ENCODE measurements around the gene LEFTY1.
"Not testable (repeated sequence)": the region's sequence is repeated elsewhere in the genome, so short reads cannot be mapped to it uniquely, and the experiment has no call there.

LEFTY1 gene

GRCh38 chr1:225888898-225889601 lies at the start of gene LEFTY1:
LEFTY1 (minus strand) TSS chr1:225889146; CDS start chr1:225889066, 80 bp downstream.
- no peak for DNase-seq (ENCODE audit: low read depth)

GRCh38 chr1:225937048-225937968 lies 48.4 kb upstream of the LEFTY1 start:
- DNase-seq (ENCODE audit: low read depth): no peak

GRCh38 chr1:225936523-225936922 lies 47.6 kb upstream of the LEFTY1 start:
- no peak for DNase-seq (ENCODE audit: low read depth)

GRCh38 chr1:225936086-225936485 lies 47.1 kb upstream of the LEFTY1 start:
- not testable (repeated sequence) for DNase-seq (ENCODE audit: low read depth)

- no peak for DNase-seq (ENCODE audit: low read depth)
Measured at GRCh38 chr1:225934711-225935110, 45.8 kb upstream of the LEFTY1 start.

- peak; percentile 71 for DNase-seq (ENCODE audit: low read depth)
Measured at GRCh38 chr1:225933072-225933471, 44.1 kb upstream of the LEFTY1 start.

GRCh38 chr1:225931270-225932136 lies 42.6 kb upstream of the LEFTY1 start:
- DNase-seq (ENCODE audit: low read depth): no peak

- no peak for DNase-seq (ENCODE audit: low read depth)
Measured at GRCh38 chr1:225930566-225930965, 41.6 kb upstream of the LEFTY1 start.

GRCh38 chr1:225929462-225929861 lies 40.5 kb upstream of the LEFTY1 start:
- DNase-seq (ENCODE audit: low read depth): not testable (repeated sequence)

- no peak for DNase-seq (ENCODE audit: low read depth)
Measured at GRCh38 chr1:225928186-225929175, 39.5 kb upstream of the LEFTY1 start.

- DNase-seq (ENCODE audit: low read depth): peak; percentile 33
Measured at GRCh38 chr1:225926551-225927113, 37.7 kb upstream of the LEFTY1 start.

- DNase-seq (ENCODE audit: low read depth): peak; percentile 97
Measured at GRCh38 chr1:225923692-225924555, 35.0 kb upstream of the LEFTY1 start, which contains the start of gene PYCR2. PYCR2 (minus strand) TSS chr1:225924250; CDS start chr1:225924110, 140 bp downstream.

GRCh38 chr1:225923381-225923691 lies 34.4 kb upstream of the LEFTY1 start:
- DNase-seq (ENCODE audit: low read depth): no peak

GRCh38 chr1:225921734-225922709 lies 33.1 kb upstream of the LEFTY1 start:
- no peak for DNase-seq (ENCODE audit: low read depth)

GRCh38 chr1:225919906-225920305 lies 31.0 kb upstream of the LEFTY1 start:
- peak; percentile 83 for DNase-seq (ENCODE audit: low read depth)

- no peak for DNase-seq (ENCODE audit: low read depth)
Measured at GRCh38 chr1:225918280-225918679, 29.3 kb upstream of the LEFTY1 start.

GRCh38 chr1:225917536-225917935 lies 28.6 kb upstream of the LEFTY1 start:
- DNase-seq (ENCODE audit: low read depth): peak; percentile 31

GRCh38 chr1:225917101-225917500 lies 28.2 kb upstream of the LEFTY1 start:
- no peak for DNase-seq (ENCODE audit: low read depth)

Data from iris pigment epithelial cell (primary cell).